ENCODE data around the gene ZDHHC15.
"Not testable (repeated sequence)": the region's sequence is repeated elsewhere in the genome, so short reads cannot be mapped to it uniquely, and the experiment has no call there.

ZDHHC15 gene

DNA sequence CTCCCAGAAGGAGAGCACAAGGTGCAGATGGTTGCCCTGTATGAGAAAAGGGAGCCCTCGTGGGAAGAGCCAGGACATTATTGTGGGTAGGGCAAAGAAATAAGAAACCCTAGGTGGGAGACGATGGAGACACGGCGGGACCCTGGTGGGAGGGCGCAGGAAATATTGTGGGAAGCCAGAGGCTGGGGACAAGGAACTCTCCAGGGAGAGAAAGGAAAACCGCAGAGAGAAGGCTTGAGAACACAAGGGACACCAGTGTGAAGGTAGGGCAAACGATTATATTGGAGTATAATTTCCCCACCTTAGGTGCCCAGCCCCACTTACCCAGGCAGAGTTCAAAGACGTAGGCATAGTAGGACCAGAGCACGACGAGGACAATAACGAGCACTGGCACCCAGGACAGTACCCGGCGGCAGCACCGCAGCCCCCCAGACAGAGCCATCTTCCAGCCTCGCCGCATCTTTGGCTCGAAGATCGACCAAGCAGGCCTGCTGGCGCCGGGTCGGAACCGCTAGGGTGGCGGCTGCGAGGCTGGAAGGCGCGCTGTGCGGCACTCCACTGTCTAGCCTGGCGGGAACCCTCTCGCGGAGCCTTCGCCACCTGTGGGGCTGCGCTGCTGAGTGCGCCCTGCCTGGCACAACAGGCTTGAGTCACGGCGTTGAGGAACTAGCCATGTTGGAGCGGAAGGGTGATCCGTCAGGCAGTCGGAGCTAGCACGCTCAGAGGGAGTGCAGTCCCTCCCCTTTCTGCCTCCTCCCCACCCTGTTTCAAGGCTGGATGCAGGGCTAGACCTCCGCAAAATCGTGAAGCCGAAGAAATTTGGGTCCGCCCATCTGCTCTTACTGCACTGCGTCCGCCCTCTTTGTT, at the start of gene ZDHHC15:
Gene ZDHHC15 (minus strand): TSS at position 473 of the 867 bp plus-strand sequence. CDS start 13 bp downstream, at position 460.
- peak within 1 kb of the TSS in 1 of 2 donors; percentile 33 for H3K4me3 ChIP-seq (replicated peaks in 1 of 2; ENCODE audit: low read depth in 2 of 2, low read length in 2 of 2)
- peak in 1 of 2 donors; percentile 2 for DNase-seq (ENCODE audit: low read depth in 2 of 2)
- TF ChIP-seq, protein P1, sequence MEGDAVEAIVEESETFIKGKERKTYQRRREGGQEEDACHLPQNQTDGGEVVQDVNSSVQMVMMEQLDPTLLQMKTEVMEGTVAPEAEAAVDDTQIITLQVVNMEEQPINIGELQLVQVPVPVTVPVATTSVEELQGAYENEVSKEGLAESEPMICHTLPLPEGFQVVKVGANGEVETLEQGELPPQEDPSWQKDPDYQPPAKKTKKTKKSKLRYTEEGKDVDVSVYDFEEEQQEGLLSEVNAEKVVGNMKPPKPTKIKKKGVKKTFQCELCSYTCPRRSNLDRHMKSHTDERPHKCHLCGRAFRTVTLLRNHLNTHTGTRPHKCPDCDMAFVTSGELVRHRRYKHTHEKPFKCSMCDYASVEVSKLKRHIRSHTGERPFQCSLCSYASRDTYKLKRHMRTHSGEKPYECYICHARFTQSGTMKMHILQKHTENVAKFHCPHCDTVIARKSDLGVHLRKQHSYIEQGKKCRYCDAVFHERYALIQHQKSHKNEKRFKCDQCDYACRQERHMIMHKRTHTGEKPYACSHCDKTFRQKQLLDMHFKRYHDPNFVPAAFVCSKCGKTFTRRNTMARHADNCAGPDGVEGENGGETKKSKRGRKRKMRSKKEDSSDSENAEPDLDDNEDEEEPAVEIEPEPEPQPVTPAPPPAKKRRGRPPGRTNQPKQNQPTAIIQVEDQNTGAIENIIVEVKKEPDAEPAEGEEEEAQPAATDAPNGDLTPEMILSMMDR (IDR thresholded peaks at IDR 0.05; ENCODE audit: low read depth, low read length) = no peak

- not testable (repeated sequence) for H3K4me3 ChIP-seq (replicated peaks in 1 of 2; ENCODE audit: low read depth in 2 of 2, low read length in 2 of 2); DNase-seq (ENCODE audit: low read depth in 2 of 2)
Observed at GRCh38 chrX:75560544-75560943, 37.7 kb upstream of the ZDHHC15 start.

DNA sequence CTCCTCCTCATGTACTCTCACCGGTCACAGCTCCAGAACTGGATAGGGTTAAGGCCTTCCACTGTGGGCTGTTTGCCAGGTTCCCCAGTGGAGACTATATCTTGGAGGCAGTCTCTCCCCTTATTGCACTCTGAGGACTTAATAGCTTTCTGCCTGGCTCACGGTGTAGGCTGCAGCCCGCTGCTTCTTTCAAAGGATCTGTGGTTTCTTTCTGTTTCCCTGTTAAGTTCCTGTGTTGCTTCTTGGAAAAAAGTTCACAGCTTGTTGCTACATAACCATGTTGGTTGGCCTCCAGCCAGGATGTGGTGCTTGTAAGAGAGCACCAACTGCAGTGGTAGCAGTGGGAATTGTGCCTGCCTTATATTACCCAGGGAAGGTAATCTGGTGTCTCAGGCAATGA, 24.9 kb upstream of the ZDHHC15 start:
- TF ChIP-seq, protein P1 (IDR thresholded peaks at IDR 0.05; ENCODE audit: low read depth, low read length) = no peak
- H3K4me3 ChIP-seq (replicated peaks in 1 of 2; ENCODE audit: low read depth in 2 of 2, low read length in 2 of 2) = no peak overlapping the region
- peak in 1 of 2 donors; percentile 1 for DNase-seq (ENCODE audit: low read depth in 2 of 2)

DNA sequence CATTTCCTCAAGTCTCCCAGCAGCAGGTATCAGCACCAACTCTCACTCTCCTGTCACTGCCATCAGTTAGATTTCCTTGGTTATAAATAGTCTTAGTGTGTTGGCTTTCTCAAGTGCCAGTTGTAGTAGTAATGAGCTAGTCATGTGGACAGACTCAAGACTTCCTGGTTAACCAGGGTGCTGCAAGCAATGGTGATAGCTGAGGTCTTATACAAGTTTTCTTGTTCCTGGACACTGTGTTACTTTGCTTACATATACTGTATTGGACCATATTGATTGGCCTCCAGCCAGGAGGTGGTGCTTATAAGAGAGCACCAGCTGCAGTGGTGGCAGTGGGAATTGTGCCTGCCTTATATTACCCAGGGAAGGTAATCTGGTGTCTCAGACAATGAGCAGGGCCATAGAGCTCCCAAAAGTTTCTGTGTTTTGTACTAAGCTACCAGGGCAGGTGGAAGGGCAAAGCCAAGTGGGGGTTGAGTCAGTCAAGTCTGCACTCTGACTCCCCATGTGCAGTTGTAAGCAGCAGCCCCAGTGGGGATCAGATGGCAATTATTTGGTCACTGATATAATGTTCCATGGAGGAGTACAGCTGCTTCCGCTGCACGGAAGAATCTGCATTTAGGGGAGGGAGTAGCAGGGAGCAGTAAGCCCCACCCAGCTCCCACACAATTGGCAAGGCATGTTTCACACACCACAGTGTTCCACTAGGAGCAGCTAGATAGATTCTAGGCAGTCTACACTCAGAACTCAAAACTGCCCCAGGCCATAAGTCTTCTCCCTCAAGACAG, 24.1 kb upstream of the ZDHHC15 start:
- TF ChIP-seq, protein P1 (IDR thresholded peaks at IDR 0.05; ENCODE audit: low read depth, low read length) = no peak
- no peak overlapping the region for H3K4me3 ChIP-seq (replicated peaks in 1 of 2; ENCODE audit: low read depth in 2 of 2, low read length in 2 of 2)
- DNase-seq (ENCODE audit: low read depth in 2 of 2) = no peak

GRCh38 chrX:75544786-75545185, 21.9 kb upstream of the ZDHHC15 start:
- no peak for DNase-seq (ENCODE audit: low read depth in 2 of 2)
- no peak overlapping the region for H3K4me3 ChIP-seq (replicated peaks in 1 of 2; ENCODE audit: low read depth in 2 of 2, low read length in 2 of 2)
- TF ChIP-seq, protein P1 (IDR thresholded peaks at IDR 0.05; ENCODE audit: low read depth, low read length) = no peak

- no peak for DNase-seq (ENCODE audit: low read depth in 2 of 2)
- TF ChIP-seq, protein P1 (IDR thresholded peaks at IDR 0.05; ENCODE audit: low read depth, low read length) = no peak
Observed at GRCh38 chrX:75483933-75484332, 38.9 kb downstream of the ZDHHC15 start.

DNA sequence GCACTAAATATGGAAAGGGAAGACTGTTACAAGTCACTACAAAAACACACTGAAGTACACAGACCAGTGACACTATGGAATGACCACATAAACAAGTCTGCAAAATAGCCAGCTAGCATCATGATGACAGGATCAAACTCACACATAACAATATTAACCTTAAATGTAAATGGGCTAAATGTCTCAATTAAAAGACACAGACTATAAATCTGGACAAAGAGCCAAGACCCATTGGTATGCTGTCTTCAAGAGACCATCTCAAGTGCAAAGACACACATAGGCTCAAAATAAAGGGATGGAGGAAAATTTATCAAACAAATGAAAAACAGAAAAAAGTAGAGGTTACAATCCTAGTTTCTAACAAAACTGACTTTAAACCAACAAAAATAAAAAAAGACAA, 61.1 kb downstream of the ZDHHC15 start:
- DNase-seq (ENCODE audit: low read depth in 2 of 2); H3K4me3 ChIP-seq (replicated peaks in 1 of 2; ENCODE audit: low read depth in 2 of 2, low read length in 2 of 2): not testable (repeated sequence)

More at GRCh38 chrX:75483933-75484332, 38.9 kb downstream of the ZDHHC15 start:
- no peak overlapping the region for H3K4me3 ChIP-seq (replicated peaks in 1 of 2; ENCODE audit: low read depth in 2 of 2, low read length in 2 of 2)
